ENCODE results near the gene TTYH2. TPM values are rescaled to one million over a fixed set of nuclear protein-coding genes. Genes with fewer than 3 reads are reported as not detected.

Gene TTYH2
- polyA plus RNA-seq, 3 donors: 12.3 to 57.4 (median 18.7) TPM

GRCh38 chr17:74292495-74292894 lies 79.1 kb downstream of the TTYH2 start:
- DNase-seq: no peak
- Mint-ChIP-seq H3K36me3 (no peaks in the 10 kb centered on the region), H3K4me3 (no peak overlapping the region), H3K27me3 (ENCODE audit: low read depth in 3 of 3) (peaks cover 2 to 13% (median 4%) of the 10 kb centered on the region in 3 donors), H3K9me3 (peaks cover 0 to 2% (median 0%) of the 10 kb centered on the region in 7 donors), H3K27ac (no peak overlapping the region), H3K4me1 (peaks cover 9% of the 10 kb centered on the region)
- Histone ChIP-seq H3K27me3 (ENCODE audit: control insufficient read depth in 2 of 2, insufficient read depth in 2 of 2, low read length in 2 of 2) (no peaks in the 10 kb centered on the region), H3K4me2 (replicated peaks; ENCODE audit: extremely low read depth, low read length, poor library complexity, severe bottlenecking) (no peak overlapping the region), H3K79me2 (ENCODE audit: insufficient read depth, low read length) (no peaks in the 10 kb centered on the region), H3K9ac (ENCODE audit: insufficient read depth, low read length, poor library complexity, severe bottlenecking) (no peak overlapping the region), H4K20me1 (ENCODE audit: insufficient read depth, low read length) (no peaks in the 10 kb centered on the region), H3K4me1 (ENCODE audit: control insufficient read depth in 1 of 2, insufficient read depth in 2 of 2, low read length in 2 of 2) (no peaks in the 10 kb centered on the region), H3K9me3 (replicated peaks in 1 of 2; ENCODE audit: control insufficient read depth in 1 of 2, insufficient read depth in 1 of 2, low read length in 2 of 2) (no peaks in the 10 kb centered on the region), H3K4me3 (replicated peaks in 1 of 3; ENCODE audit: low read depth in 2 of 3, low read length in 3 of 3) (no peak overlapping the region), H2AFZ (ENCODE audit: insufficient read depth, low read depth, low read length, poor library complexity, severe bottlenecking) (no peak overlapping the region), H3K27ac (ENCODE audit: low read depth in 1 of 2, low read length in 2 of 2) (no peak overlapping the region), H3K36me3 (replicated peaks in 1 of 2; ENCODE audit: control insufficient read depth in 1 of 2, insufficient read depth in 2 of 2, low read length in 2 of 2) (no peaks in the 10 kb centered on the region)
- WGBS (ENCODE audit: insufficient coverage): 96% methylated on average over 3 of the region's 10 CpGs
- no peak for TF ChIP-seq CTCF (IDR thresholded peaks at IDR 0.05)
- intact Hi-C loops (cut with micrococcal nuclease): no loop called here

GRCh38 chr17:74295625-74296547 lies 82.5 kb downstream of the TTYH2 start:
- H3K4me1 Mint-ChIP-seq: peaks cover 3% of the 10 kb centered on the region
- Histone ChIP-seq H3K27ac (ENCODE audit: low read depth in 1 of 2, low read length in 2 of 2) (no peak overlapping the region), H3K9ac (ENCODE audit: insufficient read depth, low read length, poor library complexity, severe bottlenecking) (no peak overlapping the region), H3K4me2 (replicated peaks; ENCODE audit: extremely low read depth, low read length, poor library complexity, severe bottlenecking) (no peak overlapping the region), H3K4me3 (replicated peaks in 1 of 3; ENCODE audit: low read depth in 2 of 3, low read length in 3 of 3) (no peak overlapping the region), H3K9me3 (replicated peaks in 1 of 2; ENCODE audit: control insufficient read depth in 1 of 2, insufficient read depth in 1 of 2, low read length in 2 of 2) (no peaks in the 10 kb centered on the region), H3K4me1 (ENCODE audit: control insufficient read depth in 1 of 2, insufficient read depth in 2 of 2, low read length in 2 of 2) (no peaks in the 10 kb centered on the region), H3K79me2 (ENCODE audit: insufficient read depth, low read length) (no peaks in the 10 kb centered on the region), H4K20me1 (ENCODE audit: insufficient read depth, low read length) (no peaks in the 10 kb centered on the region), H3K27me3 (ENCODE audit: control insufficient read depth in 2 of 2, insufficient read depth in 2 of 2, low read length in 2 of 2) (no peaks in the 10 kb centered on the region), H3K36me3 (replicated peaks in 1 of 2; ENCODE audit: control insufficient read depth in 1 of 2, insufficient read depth in 2 of 2, low read length in 2 of 2) (no peaks in the 10 kb centered on the region), H2AFZ (ENCODE audit: insufficient read depth, low read depth, low read length, poor library complexity, severe bottlenecking) (no peak overlapping the region)
- H3K36me3 Mint-ChIP-seq: no peaks in the 10 kb centered on the region
- 93% methylated on average over 8 of the region's 10 CpGs for WGBS (ENCODE audit: insufficient coverage)
- intact Hi-C loops (cut with micrococcal nuclease): loop anchor here (5.0 kb wide), 1 partner anchor 84 kb away; the partner anchor contains the start of gene TTYH2 (in 2 of the 2)
- H3K9me3 Mint-ChIP-seq: peaks cover 0 to 2% (median 0%) of the 10 kb centered on the region in 7 donors
- no peak for DNase-seq
- H3K27ac Mint-ChIP-seq: no peak overlapping the region
- TF ChIP-seq CTCF (IDR thresholded peaks at IDR 0.05): no peak
- no peak overlapping the region for H3K4me3 Mint-ChIP-seq
- peaks cover 1 to 19% (median 8%) of the 10 kb centered on the region in 3 donors for H3K27me3 Mint-ChIP-seq (ENCODE audit: low read depth in 3 of 3)
